Neural crest cell (in vitro differentiated cells): Measurements from ENCODE around the gene CFAP221. TPM values are rescaled to one million over a fixed set of nuclear protein-coding genes. Genes with fewer than 3 reads are reported as not detected.
A peak's percentile ranks its signal among the peaks of the same experiment; 100 is the strongest.

Experiments used
- DNase-seq: peaks from one replicate; pipeline ENCODE4 v3.0.0; 2021; ENCODE audit warnings: low read depth, mixed read lengths, low spot score
- H3K27ac Mint-ChIP-seq: one replicate; pipeline ENCODE4 v1.8.0; 2021; ENCODE audit warnings: mild to moderate bottlenecking, mixed read lengths; ENCODE audit not compliant: unreplicated experiment
- H3K27me3 Mint-ChIP-seq: 2 replicates; pipeline ENCODE4 v1.8.0; 2021; ENCODE audit warnings: low read depth, mild to moderate bottlenecking, mixed read lengths
- H3K36me3 Mint-ChIP-seq: 2 replicates; pipeline ENCODE4 v1.8.0; 2021; ENCODE audit warnings: low read depth, mild to moderate bottlenecking, mixed read lengths
- H3K4me1 Mint-ChIP-seq: 2 replicates; pipeline ENCODE4 v1.8.0; 2021; ENCODE audit warnings: mixed read lengths
- H3K4me3 Mint-ChIP-seq: one replicate; pipeline ENCODE4 v1.8.0; 2021; ENCODE audit warnings: mild to moderate bottlenecking, mixed read lengths
- H3K9me3 Mint-ChIP-seq: 2 replicates; pipeline ENCODE4 v1.8.0; 2021; ENCODE audit warnings: mixed read lengths
- CTCF ChIP-seq: fragments of 200-600 bp; sonication (generic); conservative IDR thresholded peaks from 2 replicates; pipeline ENCODE4 v1.5.0; 2021; ENCODE audit warnings: antibody characterized with exemption, mild to moderate bottlenecking
- total RNA-seq: library from RNA; stranded (reverse); gene quantifications from 2 replicates; pipeline ENCODE4 v1.2.1, GENCODE V29; 2021

Gene CFAP221
- total RNA-seq, 1 donor from 2014 or later = 2.0 TPM

- Mint-ChIP-seq H3K9me3 (no peaks in the 10 kb centered on the region), H3K27me3 (peaks cover 7% of the 10 kb centered on the region), H3K36me3 (no peaks in the 10 kb centered on the region)
Measured at GRCh38 chr2:119649364-119649917, 105.2 kb downstream of the CFAP221 start.

GRCh38 chr2:119650206-119650605 is 106.0 kb downstream of the CFAP221 start:
- no peak overlapping the region for H3K27ac Mint-ChIP-seq
- no peaks in the 10 kb centered on the region for H3K9me3 Mint-ChIP-seq
- no peak overlapping the region for H3K4me3 Mint-ChIP-seq
- TF ChIP-seq CTCF = no peak
- no peaks in the 10 kb centered on the region for H3K36me3 Mint-ChIP-seq
- H3K27me3 Mint-ChIP-seq = peaks cover 9% of the 10 kb centered on the region
- no peaks in the 10 kb centered on the region for H3K4me1 Mint-ChIP-seq
- DNase-seq = no peak

More at GRCh38 chr2:119649364-119649917, 105.2 kb downstream of the CFAP221 start:
- H3K4me1 Mint-ChIP-seq = no peaks in the 10 kb centered on the region
- H3K27ac Mint-ChIP-seq = no peak overlapping the region
- no peak for TF ChIP-seq CTCF
- DNase-seq = no peak
- no peak overlapping the region for H3K4me3 Mint-ChIP-seq

- no peak for TF ChIP-seq CTCF
- H3K27ac Mint-ChIP-seq = no peak overlapping the region
- no peak for DNase-seq
- no peaks in the 10 kb centered on the region for H3K9me3 Mint-ChIP-seq
- no peaks in the 10 kb centered on the region for H3K4me1 Mint-ChIP-seq
- no peaks in the 10 kb centered on the region for H3K36me3 Mint-ChIP-seq
- H3K27me3 Mint-ChIP-seq = peaks cover 4% of the 10 kb centered on the region
- H3K4me3 Mint-ChIP-seq = no peak overlapping the region
Measured at GRCh38 chr2:119650846-119651370, 106.7 kb downstream of the CFAP221 start.

GRCh38 chr2:119657466-119658145 is 113.4 kb downstream of the CFAP221 start:
- TF ChIP-seq CTCF = no peak
- Mint-ChIP-seq H3K4me1 (no peaks in the 10 kb centered on the region), H3K27me3 (peaks cover 4% of the 10 kb centered on the region), H3K36me3 (no peaks in the 10 kb centered on the region), H3K9me3 (no peaks in the 10 kb centered on the region), H3K4me3 (no peak overlapping the region), H3K27ac (no peak overlapping the region)
- DNase-seq = no peak

- Mint-ChIP-seq H3K27me3 (peaks cover 2% of the 10 kb centered on the region), H3K4me3 (no peak overlapping the region)
Measured at GRCh38 chr2:119659601-119660342, 115.5 kb downstream of the CFAP221 start.

More at GRCh38 chr2:119659601-119660342, 115.5 kb downstream of the CFAP221 start:
- peak; percentile 82 for TF ChIP-seq CTCF
- Mint-ChIP-seq H3K4me1 (no peaks in the 10 kb centered on the region), H3K36me3 (peaks cover 2% of the 10 kb centered on the region), H3K27ac (no peak overlapping the region), H3K9me3 (peaks cover 3% of the 10 kb centered on the region)
- peak; percentile 54 for DNase-seq
